Sigmoid colon (tissue), 7 donors: ENCODE data around the gene ZWILCH. TPM values are rescaled to one million over a fixed set of nuclear protein-coding genes. Genes with fewer than 3 reads are reported as not detected.

Source experiments
- DNase-seq: peaks from one replicate; pipeline ENCODE4 v3.0.0-alpha.2; 2019
- H3K27ac ChIP-seq, 4 donors: fragments of 200-600 bp; sonication (generic); one replicate each; pipeline ENCODE4 v1.5.1; 2016 to 2019; ENCODE audit warnings: mild to moderate bottlenecking in 1 of 4
- H3K27me3 ChIP-seq, 3 donors: fragments of 200-600 bp; sonication (generic); one replicate each; pipeline ENCODE4 v1.5.1; 2019; ENCODE audit warnings: mild to moderate bottlenecking in 1 of 3
- H3K36me3 ChIP-seq, 4 donors: fragments of 200-600 bp; sonication (generic); one replicate each; pipeline ENCODE4 v1.5.1; 2016 to 2019
- H3K4me1 ChIP-seq, 4 donors: fragments of 200-600 bp; sonication (generic); one replicate each; pipeline ENCODE4 v1.5.1; 2017 to 2019
- H3K4me3 ChIP-seq, 4 donors: fragments of 200-600 bp; sonication (generic); one replicate each; pipeline ENCODE4 v1.5.1; 2017 to 2019; ENCODE audit warnings: mild to moderate bottlenecking in 2 of 4, moderate library complexity in 1 of 4
- H3K9me3 ChIP-seq, 4 donors: fragments of 200-600 bp in 3 of 4; sonication (generic) in 3 of 4; one replicate each; pipeline versions ENCODE4 v1.5.1 to v1.6.1; 2013 to 2019
- CTCF ChIP-seq, 4 experiments: fragments of 450-650 bp in 3 of 4; fragments of 200-600 bp in 1 of 4; IDR thresholded peaks; one replicate each; pipeline ENCODE4 v1.5.1; 2016 to 2019; ENCODE audit warnings: antibody characterized with exemption in 4 of 4, mild to moderate bottlenecking in 3 of 4, moderate library complexity in 2 of 4
- EP300 ChIP-seq, 4 donors: sonication (generic); formaldehyde crosslinking; IDR thresholded peaks; one replicate each; pipeline ENCODE4 v1.6.1; 2017; ENCODE audit warnings: antibody characterized with exemption in 4 of 4
- POLR2A ChIP-seq, 2 donors: fragments of 450-650 bp; IDR thresholded peaks; one replicate each; pipeline ENCODE4 v1.6.1; 2016; ENCODE audit warnings: antibody characterized with exemption in 2 of 2, mild to moderate bottlenecking in 2 of 2, moderate library complexity in 2 of 2
- POLR2AphosphoS5 ChIP-seq, 4 donors: sonication (generic); formaldehyde crosslinking; IDR thresholded peaks; one replicate each; pipeline ENCODE4 v1.6.1; 2017; ENCODE audit warnings: antibody characterized with exemption in 4 of 4
- WGBS, 2 donors: extraction: QIAGEN DNeasy Blood & Tissue Kit; methylation state at CpG; one replicate each; pipeline ENCODE4 v1.1.7; 2013; 5-methylcytosine and 5-hydroxymethylcytosine counted together
- intact Hi-C: fragments of 100-400 bp; cut with DNase I; formaldehyde crosslinking; loops from one replicate; pipeline ENCODE4 v1.15.1; 2023
- polyA plus RNA-seq, 3 donors: library from polyadenylated mRNA; stranded (reverse); fragments of 200-250 nt; gene quantifications; one replicate each; pipeline ENCODE4 v1.2.3, GENCODE V29; 2013
- total RNA-seq, 4 donors: library from RNA; depleted of rRNA; stranded (reverse); fragments of >200 nt; gene quantifications; one replicate each; pipeline ENCODE4 v1.1.0, GENCODE V29; 2016
- donor health status: healthy with polysubstance abuse.
- donor health status: Bipolar disorder and iron deficiency.
- donor health status: healthy.

ZWILCH gene
- total and polyA plus RNA-seq, 7 donors: 3.1 to 9.3 (median 5.8) TPM

GRCh38 chr15:66592505-66593218 lies 87.5 kb downstream of the ZWILCH start:
- TF ChIP-seq CTCF (IDR thresholded peaks at IDR 0.05) (no peak), POLR2AphosphoS5 (IDR thresholded peaks at IDR 0.05) (no peak), EP300 (IDR thresholded peaks at IDR 0.05) (no peak), POLR2A (IDR thresholded peaks at IDR 0.05) (no peak)
- no peaks in the 10 kb centered on the region for H3K9me3 ChIP-seq
- no peaks in the 10 kb centered on the region for H3K4me1 ChIP-seq
- 78 to 87% methylated on average over 12 of the region's 12 CpGs for WGBS, 2 donors
- peaks cover 0 to 2% (median 0%) of the 10 kb centered on the region in 3 donors for H3K27me3 ChIP-seq
- intact Hi-C loops: no loop called here
- no peak for DNase-seq
- no peak overlapping the region for H3K27ac ChIP-seq
- no peaks in the 10 kb centered on the region for H3K36me3 ChIP-seq
- H3K4me3 ChIP-seq: no peak overlapping the region

DNA sequence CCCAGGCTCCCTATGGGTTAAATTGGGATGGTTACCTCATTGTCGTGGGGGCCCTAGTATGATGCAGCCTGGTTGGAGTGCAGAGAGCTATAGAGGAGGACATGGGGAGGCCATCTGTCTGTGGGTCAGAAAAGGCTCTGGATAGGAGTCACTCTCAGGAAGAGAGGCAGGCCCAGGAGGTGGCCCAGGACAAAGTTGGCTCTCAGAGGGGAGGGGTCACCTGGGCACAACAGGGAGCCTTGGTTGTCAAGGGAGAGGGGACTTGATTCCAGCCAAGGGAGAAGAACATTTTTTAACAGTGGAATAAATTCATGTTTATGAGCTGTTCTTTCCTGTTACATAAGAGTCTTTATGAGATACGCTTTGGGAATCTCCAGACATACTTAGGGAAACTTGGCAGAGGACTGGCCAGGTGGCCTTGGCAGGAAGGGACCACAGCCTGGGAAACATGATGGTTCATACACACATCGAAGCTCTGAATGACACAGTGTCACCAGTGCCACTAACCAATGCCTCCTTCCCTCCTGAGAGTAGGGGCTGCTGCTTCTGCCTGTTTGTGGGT lies 88.2 kb downstream of the ZWILCH start:
- WGBS, 2 donors: 52 to 69% methylated on average over 3 of the region's 3 CpGs

GRCh38 chr15:66594344-66594743 lies 89.2 kb downstream of the ZWILCH start:
- Histone ChIP-seq H3K4me1 (no peaks in the 10 kb centered on the region), H3K27ac (no peak overlapping the region), H3K27me3 (no peaks in the 10 kb centered on the region), H3K9me3 (no peaks in the 10 kb centered on the region), H3K36me3 (no peaks in the 10 kb centered on the region), H3K4me3 (no peak overlapping the region)
- DNase-seq: no peak
- intact Hi-C loops: no loop called here
- WGBS, 2 donors: 86 to 87% methylated on average over 10 of the region's 10 CpGs
- TF ChIP-seq POLR2AphosphoS5 (IDR thresholded peaks at IDR 0.05) (no peak), EP300 (IDR thresholded peaks at IDR 0.05) (no peak), POLR2A (IDR thresholded peaks at IDR 0.05) (no peak), CTCF (IDR thresholded peaks at IDR 0.05) (no peak)

More for the DNA sequence above, 88.2 kb downstream of the ZWILCH start:
- H3K4me1 ChIP-seq: no peaks in the 10 kb centered on the region
- no peaks in the 10 kb centered on the region for H3K27me3 ChIP-seq
- intact Hi-C loops: no loop called here
- no peaks in the 10 kb centered on the region for H3K9me3 ChIP-seq
- no peak overlapping the region for H3K27ac ChIP-seq
- no peak overlapping the region for H3K4me3 ChIP-seq
- TF ChIP-seq EP300 (IDR thresholded peaks at IDR 0.05): no peak
- no peak for TF ChIP-seq POLR2AphosphoS5 (IDR thresholded peaks at IDR 0.05)
- TF ChIP-seq CTCF (IDR thresholded peaks at IDR 0.05): no peak
- TF ChIP-seq POLR2A (IDR thresholded peaks at IDR 0.05): no peak
- no peak for DNase-seq
- H3K36me3 ChIP-seq: no peaks in the 10 kb centered on the region

DNA sequence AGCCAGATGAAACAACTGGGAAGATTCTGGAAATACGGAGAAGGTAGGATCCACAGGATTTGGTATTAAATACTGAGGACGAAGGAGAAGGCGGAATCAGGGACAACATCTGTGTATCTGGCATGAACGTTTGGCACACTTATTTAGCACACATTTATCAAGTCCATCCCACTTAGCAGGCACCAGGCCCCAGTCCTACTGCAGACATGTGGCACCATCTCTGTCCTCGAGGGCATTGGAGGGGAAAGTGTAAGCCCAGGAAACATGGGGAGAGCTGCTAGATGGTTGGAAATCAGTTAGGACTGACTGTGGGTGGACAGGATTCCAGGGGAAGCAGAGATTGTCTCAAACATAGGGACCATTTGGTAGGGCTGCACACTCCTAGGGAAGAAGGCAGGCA lies 89.7 kb downstream of the ZWILCH start:
- no peak overlapping the region for H3K4me3 ChIP-seq
- DNase-seq: no peak
- no peaks in the 10 kb centered on the region for H3K9me3 ChIP-seq
- intact Hi-C loops: no loop called here
- H3K27me3 ChIP-seq: no peaks in the 10 kb centered on the region
- H3K27ac ChIP-seq: no peak overlapping the region
- no peaks in the 10 kb centered on the region for H3K4me1 ChIP-seq
- no peaks in the 10 kb centered on the region for H3K36me3 ChIP-seq
- TF ChIP-seq EP300 (IDR thresholded peaks at IDR 0.05) (no peak), POLR2A (IDR thresholded peaks at IDR 0.05) (no peak), CTCF (IDR thresholded peaks at IDR 0.05) (no peak), POLR2AphosphoS5 (IDR thresholded peaks at IDR 0.05) (no peak)
- 86 to 89% methylated on average over 5 of the region's 5 CpGs for WGBS, 2 donors
